ENCODE measurements around the gene ADGRE1.

The ADGRE1 gene

DNA sequence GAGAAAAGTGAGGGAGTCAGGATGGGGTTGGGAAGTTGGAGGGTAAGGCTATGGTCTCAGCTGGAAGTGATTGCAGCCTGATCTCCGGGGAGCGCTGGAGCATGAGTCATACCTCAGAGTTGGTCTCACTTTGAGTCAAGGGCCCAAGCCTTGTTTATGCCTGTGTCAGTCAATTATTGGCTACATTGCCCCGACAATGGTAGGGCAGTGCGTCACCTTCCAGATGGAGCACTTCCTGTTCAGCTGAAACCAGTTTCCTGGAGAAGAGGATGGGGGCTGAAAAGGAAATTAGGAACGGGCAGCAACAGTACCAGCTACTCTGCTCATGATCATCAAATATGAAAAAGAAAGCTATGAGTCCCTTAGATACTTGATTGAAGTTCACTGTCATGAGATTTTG, 60.4 kb downstream of the ADGRE1 start:
- DNase-seq (ENCODE audit: low read depth in 2 of 2) = peak; percentile 32 to 86
- no peak overlapping the region for H3K4me3 ChIP-seq (replicated peaks in 1 of 2; ENCODE audit: low read depth in 2 of 2, low read length in 2 of 2)
- no peak for TF ChIP-seq CTCF (IDR thresholded peaks at IDR 0.05; ENCODE audit: low read depth, low read length)

DNA sequence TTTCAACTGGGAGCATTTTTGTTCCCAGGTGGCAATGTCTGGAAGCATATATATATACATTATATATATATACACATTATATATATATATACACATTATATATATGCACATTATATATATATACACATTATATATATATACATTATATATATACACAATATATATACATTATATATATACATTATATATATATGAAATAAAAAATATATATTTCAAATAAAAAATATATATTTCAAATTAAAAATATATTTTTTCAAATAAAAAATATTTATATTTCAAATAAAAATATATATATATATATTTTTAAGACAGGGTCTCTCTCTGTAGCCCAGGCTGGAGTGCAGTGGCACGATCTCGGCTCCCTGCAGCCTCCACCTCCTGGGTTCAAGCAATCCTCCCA, 61.5 kb downstream of the ADGRE1 start:
- H3K4me3 ChIP-seq (replicated peaks in 1 of 2; ENCODE audit: low read depth in 2 of 2, low read length in 2 of 2) = no peak overlapping the region
- no peak for DNase-seq (ENCODE audit: low read depth in 2 of 2)
- no peak for TF ChIP-seq CTCF (IDR thresholded peaks at IDR 0.05; ENCODE audit: low read depth, low read length)

DNA sequence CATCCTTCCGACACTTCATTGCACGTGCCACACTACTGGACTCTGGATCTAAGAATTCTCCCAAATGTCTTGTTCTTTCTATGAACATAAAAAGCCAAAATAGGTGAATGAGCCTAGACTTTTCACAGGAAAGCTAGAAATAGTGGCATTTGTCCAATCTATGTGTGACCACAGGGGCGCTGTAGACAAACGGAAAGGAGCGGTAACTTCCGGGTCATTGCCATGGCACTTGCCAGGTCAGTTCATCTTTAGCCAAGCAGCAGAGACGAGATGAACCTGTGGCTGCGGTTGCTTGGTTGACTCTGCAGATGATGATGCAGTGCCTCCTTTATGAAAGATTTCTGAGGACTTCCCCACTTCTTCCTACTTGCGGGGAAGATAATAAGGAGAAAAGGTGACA, 65.6 kb downstream of the ADGRE1 start:
- no peak for DNase-seq (ENCODE audit: low read depth in 2 of 2)
- TF ChIP-seq CTCF (IDR thresholded peaks at IDR 0.05; ENCODE audit: low read depth, low read length) = no peak

DNA sequence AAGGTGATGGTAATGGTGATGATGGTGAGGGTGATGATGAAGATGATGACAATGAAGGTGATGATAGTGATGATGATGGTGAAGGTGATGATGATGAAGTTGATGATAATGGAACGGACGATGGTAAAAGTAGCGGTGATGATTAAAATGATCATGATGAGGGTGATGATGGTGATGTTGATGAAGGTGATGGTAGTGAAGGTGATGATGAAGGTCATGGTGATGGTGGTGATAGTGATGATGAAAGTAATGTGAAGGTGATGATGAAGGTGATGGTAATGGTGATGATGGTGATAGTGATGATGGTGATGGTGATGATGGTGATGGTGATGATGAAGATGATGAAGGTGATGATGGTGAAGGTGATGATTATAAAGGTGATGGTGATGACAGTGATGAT, 67.7 kb downstream of the ADGRE1 start:
- H3K4me3 ChIP-seq (replicated peaks in 1 of 2; ENCODE audit: low read depth in 2 of 2, low read length in 2 of 2) = no peak overlapping the region
- TF ChIP-seq CTCF (IDR thresholded peaks at IDR 0.05; ENCODE audit: low read depth, low read length) = no peak
- DNase-seq (ENCODE audit: low read depth in 2 of 2) = no peak

More for the DNA sequence above, 65.6 kb downstream of the ADGRE1 start:
- no peak overlapping the region for H3K4me3 ChIP-seq (replicated peaks in 1 of 2; ENCODE audit: low read depth in 2 of 2, low read length in 2 of 2)

- no peak for DNase-seq (ENCODE audit: low read depth in 2 of 2)
- H3K4me3 ChIP-seq (replicated peaks in 1 of 2; ENCODE audit: low read depth in 2 of 2, low read length in 2 of 2) = no peak overlapping the region
- no peak for TF ChIP-seq CTCF (IDR thresholded peaks at IDR 0.05; ENCODE audit: low read depth, low read length)
These were observed 69.2 kb downstream of the ADGRE1 start for GRCh38 chr19:6956573-6956972.

- DNase-seq (ENCODE audit: low read depth in 2 of 2) = no peak
- H3K4me3 ChIP-seq (replicated peaks in 1 of 2; ENCODE audit: low read depth in 2 of 2, low read length in 2 of 2) = no peak overlapping the region
- TF ChIP-seq CTCF (IDR thresholded peaks at IDR 0.05; ENCODE audit: low read depth, low read length) = no peak
These were observed 71.4 kb downstream of the ADGRE1 start for GRCh38 chr19:6958791-6959190.

DNA sequence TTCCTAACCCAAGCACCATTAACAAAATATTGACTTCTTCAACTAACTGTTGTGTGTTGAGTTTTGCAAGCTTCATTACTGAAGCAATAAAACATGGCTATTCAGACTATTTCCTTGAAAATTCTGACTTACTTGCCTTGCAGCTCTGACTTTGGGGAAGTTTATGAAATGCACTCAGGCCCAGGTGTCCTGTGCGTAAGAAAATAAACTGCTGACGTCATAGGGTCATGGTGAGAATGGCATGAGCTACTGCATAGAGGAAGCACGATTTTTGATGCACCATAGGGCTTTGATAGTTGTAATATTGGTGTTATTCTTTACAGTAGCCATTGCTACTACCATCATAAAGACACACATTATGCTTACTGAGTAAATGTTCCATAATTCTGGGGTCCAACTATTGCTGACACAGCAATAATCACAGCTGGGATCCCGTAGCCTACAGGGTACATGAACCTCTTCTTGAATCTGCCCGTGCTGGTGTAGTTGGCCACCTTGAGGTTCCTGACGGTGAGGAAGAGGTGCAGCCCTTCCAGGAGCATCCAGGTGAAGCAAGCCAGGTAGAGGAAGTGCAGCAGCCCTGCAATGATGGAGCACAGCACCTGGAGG, 76.0 kb downstream of the ADGRE1 start:
- H3K4me3 ChIP-seq (replicated peaks in 1 of 2; ENCODE audit: low read depth in 2 of 2, low read length in 2 of 2) = no peak overlapping the region
- no peak for TF ChIP-seq CTCF (IDR thresholded peaks at IDR 0.05; ENCODE audit: low read depth, low read length)
- no peak for DNase-seq (ENCODE audit: low read depth in 2 of 2)
